SK-N-SH (cell line): ENCODE results near the gene ZNF646. TPM values are rescaled to one million over a fixed set of nuclear protein-coding genes. Genes with fewer than 3 reads are reported as not detected.

ENCODE experiments used
- CTCF ChIA-PET: fragments of 300-600, 350-600 bp; formaldehyde crosslinking; extraction: SDS; loops from one replicate; lab custom pipeline; 2021; lab: Yijun Ruan, JAX
- POLR2A ChIA-PET: fragments of 350-600 bp; sonication (Branson Sonifier 250); formaldehyde crosslinking; extraction: SDS; loops from one replicate; lab custom pipeline; 2020; ENCODE audit warnings: antibody characterized with exemption, inconsistent platforms; lab: Yijun Ruan, JAX
- DNase-seq: peaks from one replicate; pipeline ENCODE4 v3.0.0; 2012
- H2AFZ ChIP-seq: fragments of 200-600 bp; sonication (generic); 2 replicates; pipeline ENCODE4 v1.8.1; 2016; ENCODE audit warnings: antibody characterized with exemption, mild to moderate bottlenecking, low read depth
- H3F3A ChIP-seq: fragments of 200-600 bp; sonication (generic); replicated peaks from 2 replicates; pipeline ENCODE3; 2016; ENCODE audit warnings: antibody characterized with exemption, mild to moderate bottlenecking; ENCODE audit not compliant: insufficient read depth
- H3K27ac ChIP-seq, 2 experiments: fragments of 200-500 bp in 1 of 2; fragments of 200-600 bp in 1 of 2; sonication (Bioruptor generic) in 1 of 2; sonication (generic), shearing (Covaris generic) in 1 of 2; 2 replicates each; pipeline versions ENCODE4 v1.5.1 to v1.6.1; 2014 to 2016; ENCODE audit warnings: low read depth in 2 of 2, inconsistent platforms in 1 of 2, low read length in 1 of 2, mild to moderate bottlenecking in 1 of 2, mixed read lengths in 1 of 2
- H3K27me3 ChIP-seq: fragments of 200-600 bp; sonication (generic), shearing (Covaris generic); 2 replicates; pipeline ENCODE4 v1.6.1; 2016; ENCODE audit warnings: mixed run types; ENCODE audit not compliant: insufficient read depth
- H3K36me3 ChIP-seq, 2 experiments: fragments of 200-500 bp in 1 of 2; fragments of 200-600 bp in 1 of 2; sonication (Bioruptor generic) in 1 of 2; sonication (generic) in 1 of 2; replicated peaks in 1 of 2; 2 replicates each; pipeline versions ENCODE3 to v1.5.1; 2014 to 2016; ENCODE audit warnings: low read length in 1 of 2, mild to moderate bottlenecking in 1 of 2; ENCODE audit not compliant: insufficient read depth in 2 of 2, control insufficient read depth in 1 of 2
- H3K4me1 ChIP-seq, 2 experiments: fragments of 200-500 bp in 1 of 2; fragments of 200-600 bp in 1 of 2; sonication (Bioruptor generic) in 1 of 2; sonication (generic), shearing (Covaris generic) in 1 of 2; 2 replicates each; pipeline versions ENCODE4 v1.5.1 to v1.6.1; 2014 to 2016; ENCODE audit warnings: low read depth in 1 of 2, low read length in 1 of 2, mixed run types in 1 of 2; ENCODE audit not compliant: insufficient read depth in 2 of 2, control insufficient read depth in 1 of 2
- H3K4me2 ChIP-seq: fragments of 200-600 bp; sonication (generic), shearing (Covaris generic); 2 replicates; pipeline ENCODE4 v1.6.1; 2017; ENCODE audit warnings: mixed run types
- H3K4me3 ChIP-seq, 2 experiments: fragments of 200-500 bp in 1 of 2; fragments of 200-600 bp in 1 of 2; sonication (Bioruptor generic) in 1 of 2; sonication (generic), shearing (Covaris generic) in 1 of 2; 2 replicates each; pipeline versions ENCODE4 v1.5.1 to v1.8.1; 2014 to 2016; ENCODE audit warnings: low read depth in 2 of 2, inconsistent platforms in 1 of 2, low read length in 1 of 2, mild to moderate bottlenecking in 1 of 2, mixed read lengths in 1 of 2, moderate library complexity in 1 of 2
- H3K79me2 ChIP-seq: fragments of 200-600 bp; sonication (generic); 2 replicates; pipeline ENCODE4 v1.8.1; 2017; ENCODE audit warnings: mild to moderate bottlenecking; ENCODE audit not compliant: insufficient read depth
- H3K9ac ChIP-seq: fragments of 200-600 bp; sonication (generic); 2 replicates; pipeline ENCODE4 v1.6.1; 2017; ENCODE audit warnings: mixed run types
- H3K9me2 ChIP-seq: fragments of 200-600 bp; sonication (generic); 2 replicates; pipeline ENCODE4 v1.6.1; 2017; ENCODE audit warnings: mixed run types
- H3K9me3 ChIP-seq: fragments of 200-600 bp; sonication (generic); 2 replicates; pipeline ENCODE4 v1.6.1; 2017; ENCODE audit warnings: mixed run types, mild to moderate bottlenecking, moderate library complexity
- H4K20me1 ChIP-seq: fragments of 200-600 bp; sonication (generic); 2 replicates; pipeline ENCODE4 v1.6.1; 2017; ENCODE audit warnings: mild to moderate bottlenecking, mixed run types; ENCODE audit not compliant: insufficient read depth
- ELF1 ChIP-seq: IDR thresholded peaks from 2 replicates; pipeline ENCODE4 v1.4.0; 2012
- EP300 ChIP-seq, 2 experiments: IDR thresholded peaks; 2 replicates each; pipeline versions ENCODE4 v1.4.0 to v1.6.1; 2012; ENCODE audit warnings: borderline replicate concordance in 1 of 2, low read depth in 1 of 2, low read length in 1 of 2
- EZH2phosphoT487 ChIP-seq: fragments of 200-600 bp; sonication (generic); IDR thresholded peaks from 2 replicates; pipeline ENCODE4 v1.6.1; 2017; ENCODE audit warnings: low read depth, mixed run types, mild to moderate bottlenecking, antibody characterized with exemption, moderate library complexity, borderline replicate concordance
- FOXJ3 ChIP-seq: sonication (generic); formaldehyde crosslinking; IDR thresholded peaks from 2 replicates; pipeline ENCODE4 v1.5.1; 2020; ENCODE audit warnings: mild to moderate bottlenecking, missing genetic modification reagents
- FOXM1 ChIP-seq: IDR thresholded peaks from 2 replicates; pipeline ENCODE4 v1.4.0; 2012; ENCODE audit warnings: low read depth, mild to moderate bottlenecking
- GABPA ChIP-seq: IDR thresholded peaks from 2 replicates; pipeline ENCODE4 v1.4.0; 2012; ENCODE audit warnings: low read depth, mild to moderate bottlenecking
- GATA2 ChIP-seq: sonication (generic); formaldehyde crosslinking; IDR thresholded peaks from 2 replicates; pipeline ENCODE4 v1.5.0; 2020; ENCODE audit warnings: mild to moderate bottlenecking, missing genetic modification reagents
- MEF2A ChIP-seq: IDR thresholded peaks from 2 replicates; pipeline ENCODE4 v1.4.0; 2012; ENCODE audit warnings: low read depth, borderline replicate concordance
- MXI1 ChIP-seq: IDR thresholded peaks from 2 replicates; pipeline ENCODE4 v1.6.1; 2012; ENCODE audit warnings: mild to moderate bottlenecking, low read depth, low read length, improper control_type of control experiment
- NFIC ChIP-seq: IDR thresholded peaks from 2 replicates; pipeline ENCODE4 v1.4.0; 2012; ENCODE audit warnings: borderline replicate concordance
- NRF1 ChIP-seq: IDR thresholded peaks from 2 replicates; pipeline ENCODE4 v1.6.1; 2012; ENCODE audit warnings: low read depth, mild to moderate bottlenecking, low read length
- RAD21 ChIP-seq: IDR thresholded peaks from 2 replicates; pipeline ENCODE4 v1.6.1; 2012; ENCODE audit warnings: mild to moderate bottlenecking, low read length
- SIN3A ChIP-seq: IDR thresholded peaks from 2 replicates; pipeline ENCODE4 v1.6.1; 2012; ENCODE audit warnings: low read depth, mild to moderate bottlenecking, low read length, moderate library complexity, borderline replicate concordance
- TCF12 ChIP-seq: IDR thresholded peaks from 2 replicates; pipeline ENCODE4 v1.4.0; 2012
- USF2 ChIP-seq: fragments of 150-350 bp; IDR thresholded peaks from 2 replicates; pipeline ENCODE4 v1.6.1; 2017; ENCODE audit warnings: antibody characterized with exemption, low read length, low read depth, borderline replicate concordance
- WGBS: methylation state at CpG from one replicate; pipeline ENCODE4 v1.1.6; 2017; ENCODE audit warnings: low lambda C conversion rate; 5-methylcytosine and 5-hydroxymethylcytosine counted together
- polyA plus RNA-seq, 3 experiments: library from polyadenylated mRNA; depleted of rRNA; stranded (reverse); fragments of >200 nt; gene quantifications; 2 replicates each; pipeline ENCODE4 v1.2.3, GENCODE V29; 2012
- TF ChIP-seq, protein P1 (sequence below): IDR thresholded peaks from 2 replicates; pipeline ENCODE4 v1.6.1; 2012; ENCODE audit warnings: mild to moderate bottlenecking, low read depth, low read length, moderate library complexity
- TF ChIP-seq, protein P2 (sequence below): IDR thresholded peaks from 2 replicates; pipeline ENCODE4 v1.4.0; 2012; ENCODE audit warnings: low read depth

ZNF646 gene
- polyA plus RNA-seq, 1 of the 3 experiments (the other 2 are of a cell fraction) = 3.4 TPM

GRCh38 chr16:31076319-31076718, 2.1 kb downstream of the ZNF646 start (continued):
- TF ChIP-seq TCF12 = no peak

- H3K27ac ChIP-seq = no peak overlapping the region
- H3K9ac ChIP-seq = no peak overlapping the region
- no peak overlapping the region for H2AFZ ChIP-seq
- peaks cover 7% of the 10 kb centered on the region; the same call in 1 of the 2 replicates for H4K20me1 ChIP-seq
- H3K4me3 ChIP-seq = no peak overlapping the region
- H3K4me2 ChIP-seq = no peak overlapping the region
- H3F3A ChIP-seq = peaks cover 7% of the 10 kb centered on the region
- no peaks in the 10 kb centered on the region for H3K9me3 ChIP-seq
- peaks cover 22 to 59% of the 10 kb centered on the region in 2 experiments for H3K36me3 ChIP-seq
- TF ChIP-seq MEF2A (no peak), MXI1 (no peak), GATA2 (CRISPR knock-in tag) (no peak), EP300 (IDR thresholded peaks at IDR 0.05; ENCODE audit: borderline replicate concordance in 1 of 2, low read depth in 1 of 2, low read length in 1 of 2) (no peak), SIN3A (no peak), EZH2phosphoT487 (no peak), RAD21 (no peak), NFIC (no peak), NRF1 (no peak), GABPA (no peak), FOXM1 (no peak), USF2 (no peak), TCF12 (no peak), FOXJ3 (CRISPR knock-in tag) (no peak), ELF1 (no peak)
- TF ChIP-seq, protein P1, sequence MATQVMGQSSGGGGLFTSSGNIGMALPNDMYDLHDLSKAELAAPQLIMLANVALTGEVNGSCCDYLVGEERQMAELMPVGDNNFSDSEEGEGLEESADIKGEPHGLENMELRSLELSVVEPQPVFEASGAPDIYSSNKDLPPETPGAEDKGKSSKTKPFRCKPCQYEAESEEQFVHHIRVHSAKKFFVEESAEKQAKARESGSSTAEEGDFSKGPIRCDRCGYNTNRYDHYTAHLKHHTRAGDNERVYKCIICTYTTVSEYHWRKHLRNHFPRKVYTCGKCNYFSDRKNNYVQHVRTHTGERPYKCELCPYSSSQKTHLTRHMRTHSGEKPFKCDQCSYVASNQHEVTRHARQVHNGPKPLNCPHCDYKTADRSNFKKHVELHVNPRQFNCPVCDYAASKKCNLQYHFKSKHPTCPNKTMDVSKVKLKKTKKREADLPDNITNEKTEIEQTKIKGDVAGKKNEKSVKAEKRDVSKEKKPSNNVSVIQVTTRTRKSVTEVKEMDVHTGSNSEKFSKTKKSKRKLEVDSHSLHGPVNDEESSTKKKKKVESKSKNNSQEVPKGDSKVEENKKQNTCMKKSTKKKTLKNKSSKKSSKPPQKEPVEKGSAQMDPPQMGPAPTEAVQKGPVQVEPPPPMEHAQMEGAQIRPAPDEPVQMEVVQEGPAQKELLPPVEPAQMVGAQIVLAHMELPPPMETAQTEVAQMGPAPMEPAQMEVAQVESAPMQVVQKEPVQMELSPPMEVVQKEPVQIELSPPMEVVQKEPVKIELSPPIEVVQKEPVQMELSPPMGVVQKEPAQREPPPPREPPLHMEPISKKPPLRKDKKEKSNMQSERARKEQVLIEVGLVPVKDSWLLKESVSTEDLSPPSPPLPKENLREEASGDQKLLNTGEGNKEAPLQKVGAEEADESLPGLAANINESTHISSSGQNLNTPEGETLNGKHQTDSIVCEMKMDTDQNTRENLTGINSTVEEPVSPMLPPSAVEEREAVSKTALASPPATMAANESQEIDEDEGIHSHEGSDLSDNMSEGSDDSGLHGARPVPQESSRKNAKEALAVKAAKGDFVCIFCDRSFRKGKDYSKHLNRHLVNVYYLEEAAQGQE = no peak
- TF ChIP-seq, protein P2, sequence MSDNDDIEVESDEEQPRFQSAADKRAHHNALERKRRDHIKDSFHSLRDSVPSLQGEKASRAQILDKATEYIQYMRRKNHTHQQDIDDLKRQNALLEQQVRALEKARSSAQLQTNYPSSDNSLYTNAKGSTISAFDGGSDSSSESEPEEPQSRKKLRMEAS = no peak
- no peaks in the 10 kb centered on the region for H3K9me2 ChIP-seq
- H3K79me2 ChIP-seq = peaks cover 81% of the 10 kb centered on the region
- H3K27me3 ChIP-seq = no peaks in the 10 kb centered on the region
- WGBS = 95% methylated on average over 4 of the region's 13 CpGs
- no peak for DNase-seq
- ChIA-PET CTCF (no interaction called here), POLR2A (no interaction called here)
- peaks cover 2 to 8% of the 10 kb centered on the region in 2 experiments; a peak in 3 of 4 replicates for H3K4me1 ChIP-seq
Measured at GRCh38 chr16:31077024-31077423, 2.8 kb downstream of the ZNF646 start.
